ENCODE results near the gene MYBPH. TPM values are rescaled to one million over a fixed set of nuclear protein-coding genes. Genes with fewer than 3 reads are reported as not detected.
A peak's percentile ranks its signal among the peaks of the same experiment; 100 is the strongest.

Gene MYBPH
- total and polyA plus RNA-seq, 2 donors (not counting 3 experiments of a cell fraction or from before 2014, with no cell fraction given) = not detected

- Histone ChIP-seq H3K4me3 (replicated peaks in 1 of 3; ENCODE audit: insufficient read depth in 1 of 3, low read depth in 1 of 3, low read length in 3 of 3) (no peak overlapping the region), H3K36me3 (ENCODE audit: control insufficient read depth in 2 of 2, extremely low read depth in 1 of 2, insufficient read depth in 2 of 2, low read length in 2 of 2) (no peaks in the 10 kb centered on the region), H3K4me1 (ENCODE audit: control insufficient read depth, extremely low read depth, insufficient read depth, low read length) (peaks cover 28% of the 10 kb centered on the region), H2AFZ (ENCODE audit: low read depth, low read length) (no peak overlapping the region), H3K4me2 (ENCODE audit: insufficient read depth, low read length) (no peak overlapping the region), H3K27me3 (ENCODE audit: control insufficient read depth in 2 of 2, insufficient read depth in 2 of 2, low read length in 2 of 2) (peaks cover 8 to 17% of the 10 kb centered on the region in 2 experiments), H3K27ac (ENCODE audit: insufficient read depth, low read depth, low read length) (no peak overlapping the region), H4K20me1 (replicated peaks; ENCODE audit: control insufficient read depth, extremely low read depth, insufficient read depth, low read length) (no peaks in the 10 kb centered on the region), H3K9me1 (replicated peaks; ENCODE audit: control insufficient read depth, extremely low read depth, insufficient read depth, low read length) (no peaks in the 10 kb centered on the region), H3K79me2 (ENCODE audit: control insufficient read depth, insufficient read depth, low read length) (no peaks in the 10 kb centered on the region), H3K9ac (replicated peaks; ENCODE audit: extremely low read depth, insufficient read depth, low read length) (no peak overlapping the region), H3K9me3 (replicated peaks; ENCODE audit: control insufficient read depth, insufficient read depth, low read length) (no peaks in the 10 kb centered on the region)
- dilution Hi-C loops (cut with MboI; ENCODE audit: extremely low pct_ligation_motif_present, low sequenced_read_pairs) (no loop called here), intact Hi-C loops (cut with micrococcal nuclease) (no loop called here)
- TF ChIP-seq GATA2 (IDR thresholded peaks at IDR 0.05; ENCODE audit: insufficient read depth, insufficient read length, low read depth, low read length) (no peak), POLR2AphosphoS5 (IDR thresholded peaks at IDR 0.05; ENCODE audit: insufficient read depth, low read depth, low read length) (no peak), EZH2 (IDR thresholded peaks at IDR 0.05; ENCODE audit: borderline replicate concordance, low read depth, low read length, severe bottlenecking) (no peak), POLR2A (IDR thresholded peaks at IDR 0.05; ENCODE audit: low read depth, low read length) (no peak)
- DNase-seq (ENCODE audit: low read depth, low spot score) (no peak), FAIRE-seq (no peak)
- ChIA-PET CTCF (no interaction called here), POLR2A (no interaction called here)
- BruUV-seq (replicated peaks) = no TSS peak
These were observed 19.3 kb downstream of the MYBPH start for GRCh38 chr1:203156280-203156679.

- ChIA-PET POLR2A (no interaction called here), CTCF (interaction anchor here (0.8 to 4.8 kb wide), 8 partner anchors 8 to 115 kb away, joined by 3 to 34 read pairs (median 6); partner anchors contain the start of gene ADORA1)
- BruUV-seq (replicated peaks) = no TSS peak
- peak; percentile 10 for DNase-seq (ENCODE audit: low read depth, low spot score)
- Histone ChIP-seq H3K4me3 (replicated peaks in 1 of 3; ENCODE audit: insufficient read depth in 1 of 3, low read depth in 1 of 3, low read length in 3 of 3) (no peak overlapping the region), H3K9me1 (replicated peaks; ENCODE audit: control insufficient read depth, extremely low read depth, insufficient read depth, low read length) (no peaks in the 10 kb centered on the region), H3K9me3 (replicated peaks; ENCODE audit: control insufficient read depth, insufficient read depth, low read length) (no peaks in the 10 kb centered on the region), H2AFZ (ENCODE audit: low read depth, low read length) (peak overlapping the region; percentile 39), H3K4me2 (ENCODE audit: insufficient read depth, low read length) (peak overlapping the region; percentile 67), H3K4me1 (ENCODE audit: control insufficient read depth, extremely low read depth, insufficient read depth, low read length) (peaks cover 28% of the 10 kb centered on the region), H3K36me3 (ENCODE audit: control insufficient read depth in 2 of 2, extremely low read depth in 1 of 2, insufficient read depth in 2 of 2, low read length in 2 of 2) (no peaks in the 10 kb centered on the region), H3K27me3 (ENCODE audit: control insufficient read depth in 2 of 2, insufficient read depth in 2 of 2, low read length in 2 of 2) (peaks cover 6 to 14% of the 10 kb centered on the region in 2 experiments), H3K27ac (ENCODE audit: insufficient read depth, low read depth, low read length) (peak overlapping the region; percentile 62), H3K9ac (replicated peaks; ENCODE audit: extremely low read depth, insufficient read depth, low read length) (no peak overlapping the region), H3K79me2 (ENCODE audit: control insufficient read depth, insufficient read depth, low read length) (no peaks in the 10 kb centered on the region), H4K20me1 (replicated peaks; ENCODE audit: control insufficient read depth, extremely low read depth, insufficient read depth, low read length) (no peaks in the 10 kb centered on the region)
- intact Hi-C loops (cut with micrococcal nuclease) (no loop called here), dilution Hi-C loops (cut with MboI; ENCODE audit: extremely low pct_ligation_motif_present, low sequenced_read_pairs) (no loop called here)
- TF ChIP-seq MYC (IDR thresholded peaks at IDR 0.05; ENCODE audit: low read depth, low read length) = no peak
- no peak for TF ChIP-seq CTCF (IDR thresholded peaks at IDR 0.05; ENCODE audit: extremely low read depth in 1 of 2, insufficient read depth in 1 of 2, low read depth in 1 of 2, low read length in 2 of 2)
- no peak for TF ChIP-seq JUN (IDR thresholded peaks at IDR 0.05; ENCODE audit: borderline replicate concordance, insufficient read depth, insufficient read length, low read depth)
- no peak for TF ChIP-seq MAX (IDR thresholded peaks at IDR 0.05; ENCODE audit: insufficient read depth, insufficient read length)
- TF ChIP-seq POLR2AphosphoS5 (IDR thresholded peaks at IDR 0.05; ENCODE audit: insufficient read depth, low read depth, low read length) = no peak
- peak; percentile 64 for FAIRE-seq
These were observed 21.4 kb downstream of the MYBPH start for GRCh38 chr1:203153989-203154821.

Measured in endothelial cell of umbilical vein (primary cell).